Colonic mucosa (tissue), 4 donors: ENCODE measurements around the gene ASMTL. TPM values are rescaled to one million over a fixed set of nuclear protein-coding genes. Genes with fewer than 3 reads are reported as not detected.

Experiments used
- DNase-seq: peaks from one replicate; pipeline ENCODE4 v3.0.0-alpha.2; 2020
- H3K27ac ChIP-seq: fragments of 200-600 bp; one replicate; pipeline ENCODE4 v1.8.0; 2021
- H3K27me3 ChIP-seq: fragments of 200-600 bp; one replicate; pipeline ENCODE4 v1.8.0; 2021
- H3K36me3 ChIP-seq: fragments of 200-600 bp; one replicate; pipeline ENCODE4 v1.8.0; 2021
- H3K4me1 ChIP-seq: fragments of 200-600 bp; one replicate; pipeline ENCODE4 v1.8.0; 2021; ENCODE audit warnings: mild to moderate bottlenecking
- H3K4me3 ChIP-seq: fragments of 200-600 bp; one replicate; pipeline ENCODE4 v1.8.0; 2021
- H3K9ac ChIP-seq, 2 donors: one replicate each; pipeline ENCODE4 v1.7.0; 2013; ENCODE audit warnings: control low read depth in 2 of 2, low read depth in 2 of 2, low read length in 2 of 2
- H3K9me3 ChIP-seq: fragments of 200-600 bp; one replicate; pipeline ENCODE4 v1.8.0; 2021
- intact Hi-C: fragments of 100-400 bp; cut with DNase I; formaldehyde crosslinking; loops from one replicate; pipeline ENCODE4 v1.14.1; 2022
- total RNA-seq, 2 donors: library from RNA; stranded (reverse); fragmentation: NEBNext Ultra II Directional in 1 of 2; extraction: Animal tissue kit (Norgen Biotek cat#: 25700) in 1 of 2; gene quantifications; one replicate each; pipeline ENCODE4 v1.2.1, GENCODE V29; 2021
- TF ChIP-seq, protein P1 (sequence below): fragments of 200-600 bp; IDR thresholded peaks from one replicate; pipeline ENCODE4 v1.8.0; 2022; ENCODE audit warnings: antibody characterized with exemption, mild to moderate bottlenecking
- donor health status: healthy.
- donor health status: DM: no; HTN: no; CAD: no.
- donor health status: DM: no; HTN: no; CAD: no.

Gene ASMTL
- total RNA-seq, 2 donors from 2014 or later: 17.4 to 21.6 TPM

DNA sequence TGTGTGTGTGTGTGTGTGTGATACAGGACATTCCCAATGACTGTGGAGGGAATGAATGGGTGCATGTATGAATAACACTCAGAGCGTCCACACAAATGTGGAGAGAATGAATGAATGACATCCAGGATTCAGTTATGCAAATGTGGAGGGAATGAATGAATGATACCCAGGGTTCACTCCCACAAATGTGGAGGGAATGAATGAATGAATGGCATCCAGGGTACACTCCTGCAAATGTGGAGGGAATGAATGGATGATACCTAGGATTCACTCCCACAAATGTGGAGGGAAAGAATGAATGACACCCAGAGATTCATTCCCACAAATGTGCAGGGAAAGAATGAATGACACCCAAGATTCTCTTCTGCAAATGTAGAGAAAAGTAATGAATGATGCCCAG is 36.0 kb upstream of the ASMTL start:
- TF ChIP-seq, protein P1, sequence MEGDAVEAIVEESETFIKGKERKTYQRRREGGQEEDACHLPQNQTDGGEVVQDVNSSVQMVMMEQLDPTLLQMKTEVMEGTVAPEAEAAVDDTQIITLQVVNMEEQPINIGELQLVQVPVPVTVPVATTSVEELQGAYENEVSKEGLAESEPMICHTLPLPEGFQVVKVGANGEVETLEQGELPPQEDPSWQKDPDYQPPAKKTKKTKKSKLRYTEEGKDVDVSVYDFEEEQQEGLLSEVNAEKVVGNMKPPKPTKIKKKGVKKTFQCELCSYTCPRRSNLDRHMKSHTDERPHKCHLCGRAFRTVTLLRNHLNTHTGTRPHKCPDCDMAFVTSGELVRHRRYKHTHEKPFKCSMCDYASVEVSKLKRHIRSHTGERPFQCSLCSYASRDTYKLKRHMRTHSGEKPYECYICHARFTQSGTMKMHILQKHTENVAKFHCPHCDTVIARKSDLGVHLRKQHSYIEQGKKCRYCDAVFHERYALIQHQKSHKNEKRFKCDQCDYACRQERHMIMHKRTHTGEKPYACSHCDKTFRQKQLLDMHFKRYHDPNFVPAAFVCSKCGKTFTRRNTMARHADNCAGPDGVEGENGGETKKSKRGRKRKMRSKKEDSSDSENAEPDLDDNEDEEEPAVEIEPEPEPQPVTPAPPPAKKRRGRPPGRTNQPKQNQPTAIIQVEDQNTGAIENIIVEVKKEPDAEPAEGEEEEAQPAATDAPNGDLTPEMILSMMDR: no peak
- no peak overlapping the region for H3K4me3 ChIP-seq
- intact Hi-C loops: no loop called here
- no peaks in the 10 kb centered on the region for H3K36me3 ChIP-seq
- H3K27ac ChIP-seq: no peak overlapping the region
- H3K4me1 ChIP-seq: no peaks in the 10 kb centered on the region
- no peak for DNase-seq
- H3K27me3 ChIP-seq: no peaks in the 10 kb centered on the region
- no peak overlapping the region for H3K9ac ChIP-seq
- H3K9me3 ChIP-seq: no peaks in the 10 kb centered on the region

DNA sequence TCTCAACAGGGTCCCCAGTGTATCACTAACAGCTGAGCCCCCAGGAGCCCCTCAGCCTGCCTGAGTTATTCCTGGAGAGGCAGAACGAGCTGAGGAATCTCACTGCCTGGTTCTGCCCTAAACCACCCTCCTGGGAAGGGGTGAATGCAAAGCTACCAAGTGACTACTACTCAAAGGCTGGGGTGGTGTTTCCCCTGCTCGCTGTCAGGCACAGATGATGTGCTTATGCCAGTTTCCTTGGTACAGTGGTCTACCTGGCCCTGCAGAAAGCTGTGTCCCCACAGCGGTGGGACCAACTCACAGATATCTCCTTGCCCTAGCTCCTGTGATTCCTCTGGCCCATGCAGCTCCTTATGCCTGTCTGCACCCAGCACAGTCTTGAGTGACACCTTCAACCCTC is 35.4 kb upstream of the ASMTL start:
- TF ChIP-seq, protein P1: no peak
- H3K4me1 ChIP-seq: no peaks in the 10 kb centered on the region
- no peaks in the 10 kb centered on the region for H3K36me3 ChIP-seq
- H3K9ac ChIP-seq: no peak overlapping the region
- no peaks in the 10 kb centered on the region for H3K9me3 ChIP-seq
- no peak overlapping the region for H3K27ac ChIP-seq
- intact Hi-C loops: no loop called here
- DNase-seq: no peak
- no peaks in the 10 kb centered on the region for H3K27me3 ChIP-seq
- no peak overlapping the region for H3K4me3 ChIP-seq

DNA sequence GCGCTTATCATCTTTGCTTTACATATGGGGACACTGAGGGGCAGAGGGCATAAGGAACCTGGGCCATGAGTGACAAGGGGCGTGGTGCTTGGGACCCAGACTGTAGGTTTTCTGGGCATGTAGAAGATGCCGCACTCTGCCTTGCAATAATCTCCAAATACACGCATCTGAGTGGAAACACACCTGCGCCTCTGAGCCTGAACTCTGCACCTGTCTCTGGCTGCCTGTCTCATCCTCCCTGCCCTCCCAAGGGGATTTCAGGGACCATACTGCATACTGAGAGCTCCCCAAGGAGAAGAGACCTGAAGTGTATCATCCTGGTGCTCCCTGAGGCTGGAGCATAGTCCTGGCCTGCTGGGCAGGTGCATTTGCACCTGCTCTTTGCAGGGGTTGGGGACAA is 34.7 kb upstream of the ASMTL start:
- TF ChIP-seq, protein P1: no peak
- Histone ChIP-seq H3K27ac (no peak overlapping the region), H3K36me3 (no peaks in the 10 kb centered on the region), H3K9ac (no peak overlapping the region), H3K27me3 (no peaks in the 10 kb centered on the region), H3K9me3 (no peaks in the 10 kb centered on the region), H3K4me3 (no peak overlapping the region), H3K4me1 (no peaks in the 10 kb centered on the region)
- DNase-seq: no peak
- intact Hi-C loops: no loop called here

DNA sequence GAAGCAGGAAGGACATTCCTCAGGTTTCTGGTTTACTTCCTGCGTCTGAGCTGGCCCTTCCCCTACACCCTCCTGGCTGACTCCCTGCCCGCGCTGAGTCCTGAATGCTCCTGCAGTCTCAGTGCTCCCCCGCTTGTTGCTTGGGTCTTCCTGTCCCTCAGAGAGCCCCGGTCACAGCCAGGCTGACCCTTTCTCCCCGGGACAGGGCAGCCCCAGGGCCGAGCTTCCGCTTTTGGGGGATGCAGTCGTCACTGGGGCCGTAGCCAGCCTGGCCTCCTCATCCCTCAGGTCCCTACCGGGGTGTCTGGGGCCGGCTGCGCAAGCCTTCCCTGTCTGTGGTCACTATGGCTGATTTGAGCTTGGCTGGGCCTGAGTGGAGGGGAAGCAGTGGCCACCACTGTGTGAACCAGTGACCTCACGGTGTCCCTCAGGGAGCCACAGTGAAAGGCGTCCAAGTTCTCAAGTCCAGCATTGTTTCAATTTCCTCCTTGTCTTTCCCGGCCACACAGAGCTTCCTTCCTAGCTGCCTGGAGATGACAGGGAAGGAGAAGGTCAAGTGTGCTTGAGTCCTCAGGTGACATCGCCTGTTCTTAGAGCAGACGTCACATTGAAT is 34.1 kb upstream of the ASMTL start:
- H3K36me3 ChIP-seq: no peaks in the 10 kb centered on the region
- H3K9me3 ChIP-seq: no peaks in the 10 kb centered on the region
- no peak overlapping the region for H3K9ac ChIP-seq
- H3K27ac ChIP-seq: no peak overlapping the region
- no peaks in the 10 kb centered on the region for H3K27me3 ChIP-seq
- DNase-seq: no peak
- intact Hi-C loops: no loop called here
- no peak overlapping the region for H3K4me3 ChIP-seq
- no peaks in the 10 kb centered on the region for H3K4me1 ChIP-seq
- TF ChIP-seq, protein P1: no peak

DNA sequence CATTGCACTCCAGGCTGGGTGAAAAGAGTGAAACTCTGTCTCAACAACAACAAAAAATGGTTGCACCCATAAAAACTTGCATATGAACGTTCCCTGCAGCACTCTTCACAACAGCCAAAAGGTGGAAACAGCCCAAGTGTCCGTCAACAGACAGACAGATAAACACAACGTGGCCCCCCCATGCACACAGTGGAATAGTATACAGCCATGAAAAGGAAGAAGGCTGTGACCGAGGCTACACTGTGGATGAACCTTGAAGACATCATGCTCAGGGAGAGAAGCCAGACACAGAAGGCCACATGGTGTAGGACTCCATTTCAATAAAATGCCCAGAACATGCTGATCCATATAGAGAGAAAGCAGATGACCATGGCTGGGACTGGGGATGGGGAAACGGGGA is 33.5 kb upstream of the ASMTL start:
- H3K4me3 ChIP-seq: no peak overlapping the region
- no peak for DNase-seq
- no peaks in the 10 kb centered on the region for H3K36me3 ChIP-seq
- no peaks in the 10 kb centered on the region for H3K27me3 ChIP-seq
- H3K9ac ChIP-seq: no peak overlapping the region
- intact Hi-C loops: no loop called here
- H3K9me3 ChIP-seq: no peaks in the 10 kb centered on the region
- no peak overlapping the region for H3K27ac ChIP-seq
- no peaks in the 10 kb centered on the region for H3K4me1 ChIP-seq
- TF ChIP-seq, protein P1: no peak
